B cell (primary cell): ENCODE data around the gene IL36A. TPM values are rescaled to one million over a fixed set of nuclear protein-coding genes. Genes with fewer than 3 reads are reported as not detected.

Experiments used
- ATAC-seq: fragments of 200-7000 bp; cut with Tn5 transposase; one replicate; pipeline ENCODE4 v1.10.0; 2021; ENCODE audit warnings: low read depth, mild to moderate bottlenecking, moderate number of reproducible peaks, moderate library complexity
- CTCF ChIA-PET: fragments of 350-600 bp; sonication (Branson Sonifier 250); formaldehyde crosslinking; loops from one replicate; lab custom pipeline; 2021; ENCODE audit warnings: antibody characterized with exemption, inconsistent platforms; lab: Charles Lee
- POLR2A ChIA-PET: fragments of 350-600 bp; sonication (Branson Sonifier 250); formaldehyde crosslinking; loops from one replicate; lab custom pipeline; 2021; ENCODE audit warnings: antibody characterized with exemption; lab: Charles Lee
- DNase-seq: peaks from one replicate; pipeline ENCODE4 v3.0.0; 2013
- H2AFZ ChIP-seq: 2 replicates; pipeline ENCODE4 v1.6.1; 2012; ENCODE audit warnings: mild to moderate bottlenecking, low read depth, low read length; ENCODE audit not compliant: insufficient read depth, poor library complexity, severe bottlenecking
- H3K27ac ChIP-seq, 2 donors: 1 replicate in 1 of 2; 2 replicates in 1 of 2; pipeline ENCODE4 v1.5.1; 2012 to 2013; ENCODE audit warnings: low read length in 2 of 2, mild to moderate bottlenecking in 2 of 2, moderate library complexity in 1 of 2
- H3K27me3 ChIP-seq, 4 experiments: fragments of 200-600 bp in 1 of 4; sonication (generic) in 1 of 4; replicated peaks in 1 of 4; 1 replicate in 2 of 4; 2 replicates in 2 of 4; pipeline versions ENCODE4 v1.6.1 to v1.7.0; 2013 to 2016; ENCODE audit warnings: low read length in 3 of 4, mild to moderate bottlenecking in 2 of 4, mixed read lengths in 1 of 4, moderate library complexity in 1 of 4; ENCODE audit not compliant: insufficient read depth in 4 of 4, control insufficient read depth in 3 of 4; ENCODE audit errors: control extremely low read depth in 1 of 4
- H3K36me3 ChIP-seq, 2 experiments: replicated peaks in 1 of 2; 1 replicate in 1 of 2; 2 replicates in 1 of 2; pipeline versions ENCODE4 v1.6.1 to v1.7.1; 2013; ENCODE audit warnings: low read length in 1 of 2; ENCODE audit not compliant: insufficient read depth in 2 of 2, control insufficient read depth in 1 of 2; ENCODE audit errors: control extremely low read depth in 1 of 2, extremely low read depth in 1 of 2
- H3K4me1 ChIP-seq, 2 donors: fragments of 200-600 bp in 1 of 2; sonication (generic) in 1 of 2; 1 replicate in 1 of 2; 2 replicates in 1 of 2; pipeline versions ENCODE4 v1.5.1 to v1.6.1; 2013 to 2017; ENCODE audit warnings: low read length in 2 of 2; ENCODE audit not compliant: control insufficient read depth in 2 of 2, insufficient read depth in 2 of 2
- H3K4me2 ChIP-seq: replicated peaks from 2 replicates; pipeline ENCODE3; 2012; ENCODE audit warnings: mild to moderate bottlenecking, low read depth, low read length; ENCODE audit not compliant: poor library complexity, severe bottlenecking
- H3K4me3 ChIP-seq, 5 experiments: fragments of 200-600 bp in 1 of 5; sonication (generic) in 1 of 5; 1 replicate in 3 of 5; 2 replicates in 2 of 5; pipeline versions ENCODE4 v1.5.1 to v1.7.0; 2011 to 2016; ENCODE audit warnings: low read length in 4 of 5, mild to moderate bottlenecking in 4 of 5, low read depth in 2 of 5, control low read depth in 1 of 5, moderate library complexity in 1 of 5; ENCODE audit not compliant: insufficient read depth in 1 of 5; ENCODE audit errors: control extremely low read depth in 1 of 5, extremely low read depth in 1 of 5
- H3K79me2 ChIP-seq: fragments of 200-600 bp; sonication (generic); one replicate; pipeline ENCODE4 v1.6.0; 2016; ENCODE audit warnings: low read length; ENCODE audit not compliant: control insufficient read depth, insufficient read depth
- H3K9ac ChIP-seq: fragments of 200-600 bp; sonication (generic); 2 replicates; pipeline ENCODE4 v1.6.1; 2017; ENCODE audit warnings: mild to moderate bottlenecking, low read length, moderate library complexity
- H3K9me3 ChIP-seq, 3 donors: one replicate each; pipeline versions ENCODE4 v1.6.1 to v1.7.1; 2013; ENCODE audit warnings: low read length in 2 of 3; ENCODE audit not compliant: control insufficient read depth in 2 of 3, insufficient read depth in 1 of 3; ENCODE audit errors: control extremely low read depth in 1 of 3
- H4K20me1 ChIP-seq: 2 replicates; pipeline ENCODE4 v1.6.0; 2012; ENCODE audit warnings: mild to moderate bottlenecking, low read length; ENCODE audit not compliant: insufficient read depth, control insufficient read depth, poor library complexity, severe bottlenecking
- H3K27ac Mint-ChIP-seq: one replicate; pipeline ENCODE4 v1.8.0; 2021; ENCODE audit warnings: mixed read lengths
- H3K27me3 Mint-ChIP-seq: one replicate; pipeline ENCODE4 v1.8.0; 2021; ENCODE audit warnings: mixed read lengths
- H3K4me1 Mint-ChIP-seq: one replicate; pipeline ENCODE4 v1.8.0; 2021; ENCODE audit warnings: mixed read lengths
- H3K4me3 Mint-ChIP-seq: one replicate; pipeline ENCODE4 v1.8.0; 2021; ENCODE audit warnings: mixed read lengths
- H3K9me3 Mint-ChIP-seq: one replicate; pipeline ENCODE4 v1.8.0; 2022; ENCODE audit warnings: mixed read lengths; ENCODE audit not compliant: insufficient read depth
- CTCF ChIP-seq: fragments of 200-600 bp; IDR thresholded peaks from one replicate; pipeline ENCODE4 v1.8.0; 2022; ENCODE audit warnings: antibody characterized with exemption, mild to moderate bottlenecking
- EZH2 ChIP-seq: IDR thresholded peaks from 2 replicates; pipeline ENCODE4 v1.6.1; 2012; ENCODE audit warnings: borderline replicate concordance, low read depth, mild to moderate bottlenecking, moderate library complexity, low read length; ENCODE audit not compliant: insufficient read depth, poor library complexity, severe bottlenecking
- WGBS: methylation state at CpG from one replicate; pipeline ENCODE4 v1.1.5; 2013; ENCODE audit warnings: missing lambda C conversion rate; ENCODE audit not compliant: insufficient coverage; 5-methylcytosine and 5-hydroxymethylcytosine counted together
- intact Hi-C: fragments of 100-400 bp; cut with micrococcal nuclease; formaldehyde crosslinking; loops from one replicate; pipeline ENCODE4 v1.10.0; 2022
- polyA plus RNA-seq: library from polyadenylated mRNA; depleted of rRNA; stranded (reverse); fragments of >200 nt; gene quantifications from 2 replicates; pipeline ENCODE4 v1.2.3, GENCODE V29; 2012
- total RNA-seq, 2 donors: library from RNA; stranded (reverse); fragments of 120-200 nt in 1 of 2; gene quantifications; 1 replicate in 1 of 2; 2 replicates in 1 of 2; pipeline versions ENCODE4 v1.2.3 to v1.2.4, GENCODE V29; 2013 to 2022

Gene IL36A
- total and polyA plus RNA-seq, 2 donors (not counting 1 experiment from before 2014, with no cell fraction given) = not detected

DNA sequence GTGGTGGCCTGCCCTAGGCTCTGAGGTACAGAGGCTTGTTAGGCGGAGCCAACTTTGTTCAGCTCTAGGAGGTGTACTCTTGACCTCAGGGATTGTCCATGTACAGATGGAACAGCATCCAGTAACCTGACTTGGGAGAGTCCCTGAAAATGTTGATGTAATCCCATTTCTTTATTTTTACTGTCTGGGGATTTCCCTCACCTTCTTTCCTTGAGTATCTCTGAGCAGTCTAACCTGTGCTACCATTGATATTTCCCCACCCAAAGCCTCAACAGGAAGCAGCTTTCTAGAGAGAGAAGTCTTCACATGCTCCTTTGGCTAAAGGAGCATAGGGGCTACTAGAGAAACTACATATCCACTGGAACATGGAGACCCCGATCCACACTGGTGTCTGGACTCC is 10.4 kb downstream of the IL36A start:
- no peak for TF ChIP-seq EZH2
- no peak for TF ChIP-seq CTCF
- peaks cover 58% of the 10 kb centered on the region for H3K27me3 Mint-ChIP-seq

GRCh38 chr2:113018509-113018908 is 13.2 kb downstream of the IL36A start:
- Mint-ChIP-seq H3K27ac (no peak overlapping the region), H3K9me3 (peaks cover 7% of the 10 kb centered on the region), H3K4me1 (no peaks in the 10 kb centered on the region), H3K4me3 (no peak overlapping the region), H3K27me3 (peaks cover 62% of the 10 kb centered on the region)
- H3K27ac ChIP-seq = no peak overlapping the region
- ATAC-seq (no peak), DNase-seq (no peak)
- H3K9ac ChIP-seq = no peak overlapping the region
- H3K79me2 ChIP-seq = no peaks in the 10 kb centered on the region
- H2AFZ ChIP-seq = no peak overlapping the region
- WGBS = 86% methylated on average over 2 of the region's 3 CpGs
- H3K36me3 ChIP-seq = no peaks in the 10 kb centered on the region
- H4K20me1 ChIP-seq = no peaks in the 10 kb centered on the region
- intact Hi-C loops = no loop called here
- no peak overlapping the region for H3K4me3 ChIP-seq
- peaks cover 0 to 21% (median 10%) of the 10 kb centered on the region in 4 experiments for H3K27me3 ChIP-seq
- no peak for TF ChIP-seq EZH2
- no peak for TF ChIP-seq CTCF
- ChIA-PET CTCF (no interaction called here), POLR2A (no interaction called here)
- no peak overlapping the region for H3K4me2 ChIP-seq
- no peaks in the 10 kb centered on the region for H3K4me1 ChIP-seq
- no peaks in the 10 kb centered on the region for H3K9me3 ChIP-seq

More for the DNA sequence above, 10.4 kb downstream of the IL36A start:
- Histone ChIP-seq H2AFZ (no peak overlapping the region), H3K4me3 (no peak overlapping the region), H4K20me1 (no peaks in the 10 kb centered on the region), H3K27ac (no peak overlapping the region), H3K4me2 (no peak overlapping the region), H3K79me2 (no peaks in the 10 kb centered on the region), H3K36me3 (no peaks in the 10 kb centered on the region), H3K27me3 (peaks cover 0 to 17% (median 7%) of the 10 kb centered on the region in 4 experiments), H3K4me1 (no peaks in the 10 kb centered on the region), H3K9ac (no peak overlapping the region), H3K9me3 (no peaks in the 10 kb centered on the region)
- 87% methylated on average over 2 of the region's 2 CpGs for WGBS
- no peak for DNase-seq
- H3K4me3 Mint-ChIP-seq = no peak overlapping the region
- ChIA-PET CTCF (no interaction called here), POLR2A (no interaction called here)
- no peak overlapping the region for H3K27ac Mint-ChIP-seq
- peaks cover 7% of the 10 kb centered on the region for H3K9me3 Mint-ChIP-seq
- no peak for ATAC-seq
- no peaks in the 10 kb centered on the region for H3K4me1 Mint-ChIP-seq
- intact Hi-C loops = no loop called here
